GM23248 (cell line): ENCODE measurements around the gene PXDN.
"Not testable (repeated sequence)": the region's sequence is repeated elsewhere in the genome, so short reads cannot be mapped to it uniquely, and the experiment has no call there.

Experiments
- EZH2 ChIP-seq: fragments of 200-600 bp; sonication (generic); IDR thresholded peaks from 2 replicates; pipeline ENCODE4 v1.6.1; 2018; ENCODE audit warnings: antibody characterized with exemption, mild to moderate bottlenecking; ENCODE audit not compliant: insufficient read depth, poor library complexity, severe bottlenecking
- EZH2phosphoT487 ChIP-seq: fragments of 200-600 bp; sonication (generic); IDR thresholded peaks from 2 replicates; pipeline ENCODE4 v1.6.1; 2018; ENCODE audit warnings: antibody characterized with exemption, moderate library complexity, mild to moderate bottlenecking, low read depth; ENCODE audit not compliant: insufficient read depth

GRCh38 chr2:1706089-1706841 is 38.0 kb downstream of the PXDN start:
- not testable (repeated sequence) for TF ChIP-seq EZH2phosphoT487, EZH2
